ENCODE measurements around the gene CACNB2. TPM values are rescaled to one million over a fixed set of nuclear protein-coding genes. Genes with fewer than 3 reads are reported as not detected.

CACNB2 gene
- total RNA-seq, 1 experiment from 2014 or later, result not detected

- H3K4me3 Mint-ChIP-seq (ENCODE audit: low read depth, unreplicated experiment), result no peak overlapping the region
- H3K4me1 Mint-ChIP-seq (ENCODE audit: low read depth, unreplicated experiment), result no peaks in the 10 kb centered on the region
- no peak for TF ChIP-seq CTCF (IDR thresholded peaks at IDR 0.05; ENCODE audit: unreplicated experiment)
- BruUV-seq (replicated peaks), result no TSS peak
- no peak for DNase-seq
- peaks cover 21% of the 10 kb centered on the region for H3K27me3 Mint-ChIP-seq (ENCODE audit: unreplicated experiment)
- H3K9me3 Mint-ChIP-seq (ENCODE audit: low read depth, unreplicated experiment), result no peaks in the 10 kb centered on the region
- CTCF ChIA-PET, result no interaction called here
- H3K36me3 Mint-ChIP-seq (ENCODE audit: insufficient read depth, unreplicated experiment), result no peaks in the 10 kb centered on the region
- H3K27ac Mint-ChIP-seq (ENCODE audit: unreplicated experiment), result no peak overlapping the region
- intact Hi-C loops (cut with micrococcal nuclease; ENCODE audit: unreplicated experiment), result no loop called here
These were observed 81.7 kb downstream of the CACNB2 start for GRCh38 chr10:18221882-18222281.

- TF ChIP-seq CTCF (IDR thresholded peaks at IDR 0.05; ENCODE audit: unreplicated experiment), result no peak
- H3K27me3 Mint-ChIP-seq (ENCODE audit: unreplicated experiment), result peaks cover 30% of the 10 kb centered on the region
- BruUV-seq (replicated peaks), result no TSS peak
- DNase-seq, result no peak
- no peaks in the 10 kb centered on the region for H3K4me1 Mint-ChIP-seq (ENCODE audit: low read depth, unreplicated experiment)
- H3K4me3 Mint-ChIP-seq (ENCODE audit: low read depth, unreplicated experiment), result no peak overlapping the region
- no peaks in the 10 kb centered on the region for H3K9me3 Mint-ChIP-seq (ENCODE audit: low read depth, unreplicated experiment)
- intact Hi-C loops (cut with micrococcal nuclease; ENCODE audit: unreplicated experiment), result no loop called here
- CTCF ChIA-PET, result no interaction called here
- no peaks in the 10 kb centered on the region for H3K36me3 Mint-ChIP-seq (ENCODE audit: insufficient read depth, unreplicated experiment)
- no peak overlapping the region for H3K27ac Mint-ChIP-seq (ENCODE audit: unreplicated experiment)
These were observed 82.6 kb downstream of the CACNB2 start for GRCh38 chr10:18222866-18223265.

- Mint-ChIP-seq H3K36me3 (ENCODE audit: insufficient read depth, unreplicated experiment) (no peaks in the 10 kb centered on the region), H3K9me3 (ENCODE audit: low read depth, unreplicated experiment) (no peaks in the 10 kb centered on the region), H3K4me3 (ENCODE audit: low read depth, unreplicated experiment) (no peak overlapping the region), H3K27ac (ENCODE audit: unreplicated experiment) (no peak overlapping the region), H3K4me1 (ENCODE audit: low read depth, unreplicated experiment) (no peaks in the 10 kb centered on the region), H3K27me3 (ENCODE audit: unreplicated experiment) (peaks cover 34% of the 10 kb centered on the region)
- CTCF ChIA-PET, result no interaction called here
- TF ChIP-seq CTCF (IDR thresholded peaks at IDR 0.05; ENCODE audit: unreplicated experiment), result no peak
- BruUV-seq (replicated peaks), result no TSS peak
- intact Hi-C loops (cut with micrococcal nuclease; ENCODE audit: unreplicated experiment), result no loop called here
- DNase-seq, result no peak
These were observed 83.7 kb downstream of the CACNB2 start for GRCh38 chr10:18223898-18224297.

GRCh38 chr10:18224626-18225445, 84.6 kb downstream of the CACNB2 start:
- Mint-ChIP-seq H3K4me1 (ENCODE audit: low read depth, unreplicated experiment) (no peaks in the 10 kb centered on the region), H3K9me3 (ENCODE audit: low read depth, unreplicated experiment) (no peaks in the 10 kb centered on the region), H3K4me3 (ENCODE audit: low read depth, unreplicated experiment) (no peak overlapping the region), H3K36me3 (ENCODE audit: insufficient read depth, unreplicated experiment) (no peaks in the 10 kb centered on the region), H3K27ac (ENCODE audit: unreplicated experiment) (no peak overlapping the region), H3K27me3 (ENCODE audit: unreplicated experiment) (peaks cover 34% of the 10 kb centered on the region)
- TF ChIP-seq CTCF (IDR thresholded peaks at IDR 0.05; ENCODE audit: unreplicated experiment), result no peak
- intact Hi-C loops (cut with micrococcal nuclease; ENCODE audit: unreplicated experiment), result no loop called here
- no TSS peak for BruUV-seq (replicated peaks)
- CTCF ChIA-PET, result interaction anchor here (0.6 kb wide), 1 partner anchor 318 kb away, joined by 4 read pairs; no protein-coding TSS in a partner anchor
- no peak for DNase-seq

Data from Calu3 (cell line).